H9 (cell line): Measurements from ENCODE around the gene SDHA. TPM values are rescaled to one million over a fixed set of nuclear protein-coding genes. Genes with fewer than 3 reads are reported as not detected.

Source experiments
- DNase-seq: peaks from one replicate; pipeline ENCODE4 v3.0.0-alpha.2; 2017
- H2AFZ ChIP-seq: one replicate; pipeline ENCODE4 v1.6.1; 2013; ENCODE audit warnings: mild to moderate bottlenecking, low read length, control low read depth, moderate library complexity
- H2AK5ac ChIP-seq: 2 replicates; pipeline ENCODE4 v1.6.1; 2013; ENCODE audit warnings: low read length, control low read depth, mixed read lengths; ENCODE audit not compliant: insufficient read length
- H2BK120ac ChIP-seq: one replicate; pipeline ENCODE4 v1.6.1; 2013; ENCODE audit warnings: low read depth, mild to moderate bottlenecking, low read length, control low read depth, inconsistent platforms; ENCODE audit not compliant: poor library complexity, severe bottlenecking
- H2BK12ac ChIP-seq: 2 replicates; pipeline ENCODE4 v1.6.1; 2013; ENCODE audit warnings: low read length, control low read depth, mixed read lengths, low read depth; ENCODE audit not compliant: insufficient read length
- H2BK15ac ChIP-seq: 2 replicates; pipeline ENCODE4 v1.6.1; 2013; ENCODE audit warnings: low read depth, low read length, control low read depth
- H2BK20ac ChIP-seq: one replicate; pipeline ENCODE4 v1.6.1; 2013; ENCODE audit warnings: low read depth, mild to moderate bottlenecking, low read length, control low read depth, inconsistent platforms; ENCODE audit not compliant: poor library complexity, severe bottlenecking
- H2BK5ac ChIP-seq: 2 replicates; pipeline ENCODE4 v1.6.1; 2013; ENCODE audit warnings: low read length, control low read depth, mixed read lengths; ENCODE audit not compliant: insufficient read length
- H3K14ac ChIP-seq: 2 replicates; pipeline ENCODE4 v1.6.1; 2013; ENCODE audit warnings: low read length, control low read depth; ENCODE audit not compliant: insufficient read depth
- H3K18ac ChIP-seq: 2 replicates; pipeline ENCODE4 v1.6.1; 2013; ENCODE audit warnings: low read depth, mild to moderate bottlenecking, mixed read lengths, low read length, control low read depth; ENCODE audit not compliant: insufficient read length
- H3K23ac ChIP-seq: 2 replicates; pipeline ENCODE4 v1.6.1; 2013; ENCODE audit warnings: low read length, control low read depth, mixed read lengths, low read depth; ENCODE audit not compliant: insufficient read length
- H3K23me2 ChIP-seq: 2 replicates; pipeline ENCODE4 v1.6.1; 2013; ENCODE audit warnings: low read depth, mild to moderate bottlenecking, mixed read lengths, low read length, control low read depth; ENCODE audit not compliant: insufficient read length, poor library complexity, severe bottlenecking
- H3K27ac ChIP-seq: 2 replicates; pipeline ENCODE4 v1.5.1; 2013; ENCODE audit warnings: low read length, control low read depth, mixed read lengths, low read depth; ENCODE audit not compliant: insufficient read length
- H3K27me3 ChIP-seq: 2 replicates; pipeline ENCODE4 v1.6.1; 2013; ENCODE audit warnings: low read length, control low read depth, inconsistent platforms; ENCODE audit not compliant: insufficient read depth
- H3K4ac ChIP-seq: 2 replicates; pipeline ENCODE4 v1.6.1; 2013; ENCODE audit warnings: low read depth, mild to moderate bottlenecking, control low read depth, inconsistent platforms, low read length, moderate library complexity
- H3K4me1 ChIP-seq: 2 replicates; pipeline ENCODE4 v1.6.1; 2013; ENCODE audit warnings: low read length, control low read depth, inconsistent platforms; ENCODE audit not compliant: insufficient read depth
- H3K4me2 ChIP-seq: 2 replicates; pipeline ENCODE4 v1.6.1; 2013; ENCODE audit warnings: low read length, control low read depth, mixed read lengths; ENCODE audit not compliant: insufficient read length, insufficient read depth
- H3K56ac ChIP-seq: 2 replicates; pipeline ENCODE4 v1.6.1; 2013; ENCODE audit warnings: low read depth, mild to moderate bottlenecking, mixed read lengths, low read length, control low read depth; ENCODE audit not compliant: insufficient read length
- H3K79me1 ChIP-seq: 2 replicates; pipeline ENCODE4 v1.6.1; 2013; ENCODE audit warnings: low read depth, mild to moderate bottlenecking, moderate library complexity, low read length, control low read depth, inconsistent platforms; ENCODE audit not compliant: insufficient read depth, poor library complexity, severe bottlenecking
- H3K79me2 ChIP-seq: 2 replicates; pipeline ENCODE4 v1.6.1; 2013; ENCODE audit warnings: low read length, control low read depth, inconsistent platforms; ENCODE audit not compliant: insufficient read depth
- H3K9ac ChIP-seq: 2 replicates; pipeline ENCODE4 v1.6.1; 2013; ENCODE audit warnings: low read length, control low read depth, mixed read lengths; ENCODE audit not compliant: insufficient read length; ENCODE audit errors: extremely low read depth
- H3K9me3 ChIP-seq: one replicate; pipeline ENCODE4 v1.6.1; 2013; ENCODE audit warnings: low read depth, low read length, inconsistent platforms; ENCODE audit not compliant: control insufficient read depth
- H3T11ph ChIP-seq: one replicate; pipeline ENCODE4 v1.6.1; 2013; ENCODE audit warnings: mild to moderate bottlenecking, low read length, control low read depth, inconsistent platforms
- H4K20me1 ChIP-seq: one replicate; pipeline ENCODE4 v1.6.1; 2013; ENCODE audit not compliant: control insufficient read depth, insufficient read length, insufficient read depth
- H4K5ac ChIP-seq: 2 replicates; pipeline ENCODE4 v1.6.1; 2013; ENCODE audit warnings: low read depth, mild to moderate bottlenecking, mixed read lengths, low read length, control low read depth; ENCODE audit not compliant: insufficient read length
- H4K8ac ChIP-seq: replicated peaks from 2 replicates; pipeline ENCODE4 v1.6.1; 2013; ENCODE audit warnings: low read length, control low read depth, mixed read lengths, low read depth; ENCODE audit not compliant: insufficient read length
- H4K91ac ChIP-seq: 2 replicates; pipeline ENCODE4 v1.6.1; 2013; ENCODE audit warnings: low read depth, mild to moderate bottlenecking, moderate library complexity, mixed read lengths, low read length, control low read depth; ENCODE audit not compliant: insufficient read length
- H3K27ac Mint-ChIP-seq, 3 experiments: 2 replicates in 2 of 3; 3 replicates in 1 of 3; pipeline ENCODE4 v1.8.0; 2020 to 2021; ENCODE audit warnings: mixed read lengths in 3 of 3, mild to moderate bottlenecking in 1 of 3, moderate library complexity in 1 of 3
- H3K27me3 Mint-ChIP-seq: 2 replicates; pipeline ENCODE4 v1.8.0; 2021; ENCODE audit warnings: low read depth, mild to moderate bottlenecking, moderate library complexity, mixed read lengths
- H3K36me3 Mint-ChIP-seq, 3 experiments: 2 replicates in 2 of 3; 3 replicates in 1 of 3; pipeline ENCODE4 v1.8.0; 2020 to 2021; ENCODE audit warnings: low read depth in 3 of 3, mixed read lengths in 3 of 3; ENCODE audit not compliant: insufficient read depth in 1 of 3
- H3K4me1 Mint-ChIP-seq, 2 experiments: 2 replicates each; pipeline ENCODE4 v1.8.0; 2020; ENCODE audit warnings: mixed read lengths in 2 of 2
- H3K4me3 Mint-ChIP-seq, 2 experiments: 2 replicates in 1 of 2; 3 replicates in 1 of 2; pipeline ENCODE4 v1.8.0; 2020 to 2021; ENCODE audit warnings: mild to moderate bottlenecking in 2 of 2, mixed read lengths in 2 of 2, moderate library complexity in 1 of 2
- H3K9me3 Mint-ChIP-seq, 2 experiments: 2 replicates in 1 of 2; 3 replicates in 1 of 2; pipeline ENCODE4 v1.8.0; 2020; ENCODE audit warnings: mild to moderate bottlenecking in 2 of 2, mixed read lengths in 2 of 2, moderate library complexity in 1 of 2
- WGBS: extraction: QIAGEN DNeasy Blood & Tissue Kit; methylation state at CpG from one replicate; pipeline ENCODE4 v1.1.7; 2013; ENCODE audit warnings: missing lambda C conversion rate, low lambda C conversion rate, mixed read lengths; ENCODE audit not compliant: insufficient read length; ENCODE audit errors: extremely low coverage; 5-methylcytosine and 5-hydroxymethylcytosine counted together
- total RNA-seq: library from RNA; stranded (reverse); gene quantifications from 2 replicates; pipeline ENCODE4 v1.2.1, GENCODE V29; 2021
- TF ChIP-seq, protein P1 (sequence below): fragments of 200-600 bp; sonication (generic); conservative IDR thresholded peaks from 3 replicates; pipeline ENCODE4 v1.8.0; 2021; ENCODE audit warnings: antibody characterized with exemption, mild to moderate bottlenecking

SDHA gene
- total RNA-seq, 1 experiment from 2014 or later: 84.8 TPM

GRCh38 chr5:203246-203930 lies 14.7 kb upstream of the SDHA start:
- TF ChIP-seq, protein P1, sequence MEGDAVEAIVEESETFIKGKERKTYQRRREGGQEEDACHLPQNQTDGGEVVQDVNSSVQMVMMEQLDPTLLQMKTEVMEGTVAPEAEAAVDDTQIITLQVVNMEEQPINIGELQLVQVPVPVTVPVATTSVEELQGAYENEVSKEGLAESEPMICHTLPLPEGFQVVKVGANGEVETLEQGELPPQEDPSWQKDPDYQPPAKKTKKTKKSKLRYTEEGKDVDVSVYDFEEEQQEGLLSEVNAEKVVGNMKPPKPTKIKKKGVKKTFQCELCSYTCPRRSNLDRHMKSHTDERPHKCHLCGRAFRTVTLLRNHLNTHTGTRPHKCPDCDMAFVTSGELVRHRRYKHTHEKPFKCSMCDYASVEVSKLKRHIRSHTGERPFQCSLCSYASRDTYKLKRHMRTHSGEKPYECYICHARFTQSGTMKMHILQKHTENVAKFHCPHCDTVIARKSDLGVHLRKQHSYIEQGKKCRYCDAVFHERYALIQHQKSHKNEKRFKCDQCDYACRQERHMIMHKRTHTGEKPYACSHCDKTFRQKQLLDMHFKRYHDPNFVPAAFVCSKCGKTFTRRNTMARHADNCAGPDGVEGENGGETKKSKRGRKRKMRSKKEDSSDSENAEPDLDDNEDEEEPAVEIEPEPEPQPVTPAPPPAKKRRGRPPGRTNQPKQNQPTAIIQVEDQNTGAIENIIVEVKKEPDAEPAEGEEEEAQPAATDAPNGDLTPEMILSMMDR: no peak
- no peak overlapping the region for H3K27ac ChIP-seq

More at GRCh38 chr5:203246-203930, 14.7 kb upstream of the SDHA start:
- Histone ChIP-seq H3K4ac (no peak overlapping the region), H3K23ac (no peak overlapping the region), H3K4me2 (no peak overlapping the region), H2BK5ac (no peak overlapping the region), H3K14ac (no peak overlapping the region), H4K91ac (no peak overlapping the region), H3K79me1 (peaks cover 10% of the 10 kb centered on the region), H2BK12ac (no peak overlapping the region), H3K18ac (no peak overlapping the region), H2AK5ac (no peak overlapping the region), H3K79me2 (peaks cover 6% of the 10 kb centered on the region), H3K23me2 (no peaks in the 10 kb centered on the region), H2BK120ac (no peak overlapping the region), H3K56ac (no peak overlapping the region), H3K9me3 (no peaks in the 10 kb centered on the region), H3K9ac (no peak overlapping the region), H4K5ac (no peak overlapping the region), H2AFZ (no peak overlapping the region), H3T11ph (no peak overlapping the region), H3K27me3 (no peaks in the 10 kb centered on the region), H2BK20ac (no peak overlapping the region), H4K20me1 (no peaks in the 10 kb centered on the region), H3K4me1 (peaks cover 3% of the 10 kb centered on the region; the same call in 1 of the 2 replicates), H2BK15ac (no peak overlapping the region), H4K8ac (no peak overlapping the region)
- Mint-ChIP-seq H3K4me1 (peaks cover 17 to 26% of the 10 kb centered on the region in 2 experiments), H3K9me3 (no peaks in the 10 kb centered on the region), H3K4me3 (no peak overlapping the region), H3K36me3 (peaks cover 4 to 31% (median 28%) of the 10 kb centered on the region in 3 experiments; a peak in 6 of 7 replicates), H3K27ac (no peak overlapping the region; a peak in 1 of 7 replicates), H3K27me3 (no peaks in the 10 kb centered on the region)
- no CpG with 5 or more reads among the region's 26 CpGs for WGBS
- DNase-seq: no peak
